Measurements from ENCODE around the gene STARD10.

The STARD10 gene

DNA sequence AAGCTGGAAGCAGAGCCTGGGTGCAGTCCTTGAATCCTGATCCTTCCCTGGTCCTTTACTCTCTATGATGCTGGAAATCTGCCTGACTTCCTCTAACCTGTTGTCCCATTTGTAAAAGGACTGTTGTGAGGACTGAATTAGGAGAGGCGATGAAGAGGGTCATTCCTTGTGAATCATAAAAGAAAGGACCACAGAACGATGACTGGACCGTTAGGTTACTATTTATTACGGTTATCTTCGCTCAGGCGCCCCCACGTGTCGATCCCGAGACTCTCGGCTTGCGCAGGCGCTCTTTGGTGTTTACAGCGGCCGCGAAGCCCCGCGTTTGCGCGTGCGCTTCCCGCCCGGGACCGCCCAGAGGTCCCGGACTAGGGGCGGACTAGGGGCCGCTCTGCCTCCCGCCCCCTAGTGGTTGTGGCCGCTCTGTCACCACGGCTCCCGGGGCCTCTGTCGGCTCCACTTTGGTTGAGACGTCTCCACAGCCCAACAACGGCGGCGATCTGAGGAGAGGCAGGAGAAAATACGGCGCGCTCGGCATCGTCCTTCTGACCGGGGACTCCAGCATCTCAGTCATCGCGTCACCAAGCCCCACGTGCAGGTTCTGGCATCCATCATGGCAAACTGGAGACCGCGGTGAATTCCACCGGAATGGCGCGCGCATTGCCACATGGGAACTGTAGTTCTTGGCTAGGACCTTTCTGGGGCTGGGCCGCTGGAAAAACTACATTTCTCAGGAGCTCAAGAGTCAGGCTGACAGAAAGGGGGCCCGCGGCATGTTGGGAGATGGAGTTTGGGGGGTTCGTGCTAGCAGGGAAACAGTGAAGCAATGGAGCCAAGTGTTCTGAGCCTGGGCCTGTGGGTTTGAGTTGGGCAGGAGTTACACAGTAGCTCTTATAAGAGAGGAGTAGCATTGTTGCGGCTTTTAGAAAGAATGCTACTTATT, at the start of gene STARD10:
Gene STARD10 (minus strand): TSS at position 623 of the 943 bp plus-strand sequence. CDS start 12,866 bp downstream, outside the sequence.
- peak; percentile 96 for DNase-seq

- no peak for DNase-seq
These were observed 48.9 kb upstream of the STARD10 start for GRCh38 chr11:72842653-72843330.

DNA sequence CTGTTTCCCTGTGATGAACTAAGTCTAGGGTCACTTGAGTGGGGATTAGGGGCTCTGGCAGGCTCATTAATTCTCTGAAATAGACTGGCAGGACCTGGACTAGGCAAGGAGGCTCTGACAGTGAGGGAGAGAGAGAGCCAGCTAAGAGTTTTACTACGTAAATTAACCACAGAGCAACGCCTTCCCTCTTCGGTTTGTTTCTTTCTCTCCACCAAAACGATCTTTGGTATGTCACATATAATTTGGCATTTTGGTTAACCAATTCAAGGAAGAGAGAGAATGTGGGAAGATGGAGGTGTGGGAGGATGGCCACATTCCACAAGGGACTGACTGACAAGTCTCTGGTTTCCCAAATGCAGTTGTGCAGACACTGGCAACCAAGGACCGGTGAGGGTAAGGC, 48.3 kb upstream of the STARD10 start:
- no peak for DNase-seq

DNA sequence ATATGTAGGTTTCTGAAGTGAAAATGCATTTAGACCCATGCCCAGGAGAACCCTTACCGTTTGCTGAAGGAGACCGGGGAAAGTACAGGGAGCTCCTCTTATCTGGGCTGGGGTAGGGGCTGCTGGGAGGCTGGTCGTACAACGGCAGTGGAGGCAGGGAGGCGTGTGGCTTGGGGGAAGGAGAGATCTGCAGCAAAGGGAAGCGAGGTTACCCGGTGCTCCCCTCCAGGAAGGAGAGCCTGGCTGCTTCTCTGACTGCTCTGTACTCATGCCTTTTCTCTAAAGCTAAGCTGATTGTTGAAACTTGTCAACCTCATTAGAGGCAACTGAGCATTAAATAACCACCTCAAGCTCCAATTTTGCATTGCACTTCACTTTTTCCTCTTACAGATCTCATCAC, 47.5 kb upstream of the STARD10 start:
- DNase-seq: no peak

GRCh38 chr11:72840780-72841179, 46.9 kb upstream of the STARD10 start:
- DNase-seq: no peak

- DNase-seq: no peak
These were observed 45.0 kb upstream of the STARD10 start for GRCh38 chr11:72838691-72839305.

DNA sequence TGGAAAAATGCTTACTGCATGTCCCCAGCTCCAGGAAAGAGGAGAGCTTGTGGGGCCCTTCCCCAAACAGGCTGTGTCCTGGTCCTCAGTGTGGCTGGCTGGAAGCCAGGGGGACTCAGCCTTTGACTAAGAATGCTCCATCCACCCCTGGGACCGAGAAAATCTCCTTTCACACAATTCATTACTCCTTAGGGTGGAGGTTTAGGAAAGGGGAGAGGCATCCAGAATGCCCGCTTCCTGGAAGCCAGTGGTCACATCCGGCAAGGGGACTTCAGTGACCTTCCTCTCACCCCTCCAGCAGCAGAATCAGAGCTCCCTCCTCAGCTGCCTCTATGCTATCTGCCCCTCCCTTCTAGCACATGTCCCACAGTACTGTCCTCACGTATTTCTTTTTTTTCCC, 42.3 kb upstream of the STARD10 start:
- no peak for DNase-seq

DNA sequence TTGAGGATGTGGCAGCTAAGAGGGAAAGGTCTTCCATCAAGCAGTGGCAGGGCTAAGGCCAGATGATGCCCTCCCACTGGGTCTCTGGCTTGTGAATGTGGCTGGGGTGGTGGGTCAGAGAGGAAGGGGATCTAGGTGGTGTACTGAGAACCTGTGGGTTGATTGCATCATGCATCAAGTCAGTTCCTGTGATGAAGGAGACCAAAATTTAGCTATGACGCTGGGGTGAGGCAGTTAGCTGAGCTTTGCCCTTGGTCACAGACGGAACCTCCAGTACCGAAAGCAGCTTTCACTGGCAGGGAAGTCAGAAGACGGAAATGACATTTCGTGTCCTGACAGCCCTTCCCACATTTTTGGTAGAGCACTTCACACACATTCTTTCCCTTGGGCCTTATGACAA, 41.1 kb upstream of the STARD10 start:
- no peak for DNase-seq

- DNase-seq: no peak
These were observed 40.1 kb upstream of the STARD10 start for GRCh38 chr11:72833811-72834493.

DNA sequence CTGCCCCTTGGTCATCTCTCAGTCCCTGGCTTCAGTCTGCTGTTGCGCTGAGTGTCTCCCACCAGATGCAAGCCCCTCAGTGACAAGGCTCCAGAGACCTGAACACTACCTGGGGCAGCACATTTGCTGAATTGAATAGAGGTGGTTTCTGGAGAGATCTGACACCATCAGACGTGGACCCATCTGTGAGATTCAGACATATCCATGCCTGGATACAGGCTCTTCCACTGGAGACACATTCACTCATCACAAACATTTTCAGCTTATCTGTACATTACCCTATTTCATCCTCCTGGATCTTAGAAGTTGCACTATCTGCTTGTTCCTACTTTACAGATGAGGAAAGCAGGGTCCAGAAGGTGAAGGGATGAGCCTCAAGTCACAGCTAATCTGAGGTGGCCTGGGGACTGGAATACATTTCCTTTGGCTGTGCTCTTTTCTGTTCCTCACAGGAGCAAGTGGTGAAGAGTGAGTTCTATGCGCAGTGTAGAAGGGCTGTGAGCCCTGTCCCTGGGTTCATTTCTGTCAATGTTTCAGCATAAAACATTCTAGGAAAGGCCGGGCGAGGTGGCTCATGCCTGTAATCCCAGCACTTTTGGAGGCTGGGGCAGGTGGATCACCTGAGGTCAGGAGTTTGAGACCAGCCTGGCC, 39.4 kb upstream of the STARD10 start:
- DNase-seq: no peak

DNA sequence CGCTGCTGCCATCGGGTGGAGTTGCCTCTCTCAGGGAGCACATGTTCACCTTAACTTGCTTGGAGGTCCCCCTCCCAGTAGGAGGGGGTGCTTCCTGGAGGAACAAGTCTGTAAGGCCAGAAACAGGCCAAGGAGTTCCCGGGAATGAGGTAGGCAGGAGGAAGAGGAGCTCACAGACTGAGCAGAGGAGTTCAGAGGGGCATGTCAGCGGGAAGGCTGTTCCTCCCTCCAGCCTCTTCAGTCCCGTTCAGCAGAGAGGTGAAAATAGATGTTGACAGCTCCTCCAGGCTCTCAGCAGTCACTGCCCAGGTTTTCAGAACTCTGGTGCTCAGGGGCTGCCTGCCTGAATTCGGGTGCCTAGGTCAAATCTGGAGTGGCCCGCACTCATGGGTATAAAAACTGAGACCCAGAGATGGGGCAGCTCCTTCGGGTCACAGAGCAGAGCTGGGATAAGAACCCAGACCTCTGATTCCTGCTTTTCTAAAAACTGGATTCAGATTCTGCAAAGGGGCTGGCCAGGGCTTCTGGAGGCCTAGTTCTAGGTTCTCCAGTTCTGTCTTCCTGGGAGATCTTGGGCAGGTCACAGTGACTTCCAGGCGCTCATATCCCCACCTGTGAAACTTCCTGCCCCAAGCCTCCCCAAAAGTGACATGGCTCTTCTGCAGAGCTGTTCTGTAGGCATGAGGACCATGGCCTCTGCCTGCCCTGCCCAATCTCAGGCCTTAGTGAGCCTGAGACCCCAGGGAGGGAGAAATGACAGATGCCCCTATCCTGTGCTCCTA, 38.6 kb upstream of the STARD10 start:
- DNase-seq: no peak

DNA sequence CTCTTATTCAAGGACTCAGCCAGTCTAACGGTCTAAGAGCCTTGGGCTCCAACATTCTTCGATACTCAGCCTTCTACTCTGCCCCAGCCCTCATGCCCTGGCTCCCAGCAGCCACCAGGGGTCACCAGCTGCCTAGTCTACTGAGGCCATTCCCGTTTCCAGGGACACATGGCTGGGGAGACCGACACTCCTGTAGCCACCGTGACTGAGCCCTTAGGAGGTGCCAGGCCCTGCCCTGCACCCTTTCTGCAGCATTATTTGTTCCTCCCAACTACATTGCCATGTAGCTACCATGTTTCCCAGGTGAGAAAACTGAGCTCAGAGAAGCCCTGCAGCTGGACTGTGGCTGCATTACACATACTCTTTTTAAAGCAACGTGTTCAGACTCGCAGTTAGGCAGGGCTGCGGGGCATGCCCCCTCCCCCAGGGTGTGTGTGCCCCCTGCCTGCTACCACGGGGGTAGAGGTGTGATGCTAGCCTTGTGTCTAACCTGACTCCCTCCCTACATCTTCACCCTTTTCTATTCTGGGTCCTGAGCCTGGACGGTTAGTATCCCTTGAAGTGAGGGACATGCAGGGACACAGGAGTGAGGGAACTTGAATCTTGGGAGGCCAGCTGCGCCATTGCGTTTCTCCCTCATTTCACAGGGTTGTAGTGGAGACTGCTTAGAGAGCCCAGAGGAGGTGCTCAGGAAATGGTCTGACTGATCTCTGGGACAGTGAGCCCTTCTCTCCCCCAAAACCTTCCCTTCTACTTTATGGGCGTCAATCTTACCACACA, 37.9 kb upstream of the STARD10 start:
- DNase-seq: peak; percentile 62

DNA sequence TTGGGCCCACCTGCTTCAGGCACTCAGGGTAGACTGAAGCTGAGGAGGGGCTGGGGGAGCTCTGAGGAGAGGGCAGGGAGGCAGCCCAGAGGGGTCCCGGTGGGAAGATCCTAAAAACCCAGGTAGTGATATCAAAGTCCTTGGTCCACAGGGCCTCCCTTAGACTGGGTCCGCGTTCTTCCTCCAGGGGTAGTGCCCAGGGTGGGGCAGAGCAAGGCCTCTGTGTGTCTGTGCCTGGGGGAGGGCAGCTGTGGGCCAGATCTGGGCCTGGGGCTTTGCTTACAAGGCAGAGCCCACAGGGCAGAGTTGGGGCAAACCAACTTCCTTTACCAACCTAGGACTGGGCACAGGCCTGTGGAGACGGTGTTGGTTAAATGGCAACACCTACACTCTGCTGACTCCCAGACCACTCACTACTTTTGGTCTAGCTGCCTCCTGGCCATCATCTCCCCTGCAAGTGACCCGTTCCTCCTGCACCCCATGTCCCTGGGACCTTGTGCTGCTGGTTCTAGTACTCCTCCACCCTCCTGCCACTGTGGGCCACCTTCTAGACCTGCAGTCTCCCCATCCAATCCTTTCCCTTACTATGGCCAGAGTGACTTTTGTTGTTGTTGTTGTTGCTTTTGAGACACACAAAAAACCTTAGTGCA, 36.2 kb upstream of the STARD10 start:
- DNase-seq: no peak

GRCh38 chr11:72829178-72829577, 35.3 kb upstream of the STARD10 start:
- DNase-seq: no peak

- DNase-seq: no peak
These were observed 34.9 kb upstream of the STARD10 start for GRCh38 chr11:72828692-72829101.

GRCh38 chr11:72828081-72828567, 34.3 kb upstream of the STARD10 start:
- no peak for DNase-seq

- DNase-seq: peak; percentile 29
These were observed 33.8 kb upstream of the STARD10 start for GRCh38 chr11:72827656-72828055.

- no peak for DNase-seq
These were observed 33.2 kb upstream of the STARD10 start for GRCh38 chr11:72826942-72827480.

DNA sequence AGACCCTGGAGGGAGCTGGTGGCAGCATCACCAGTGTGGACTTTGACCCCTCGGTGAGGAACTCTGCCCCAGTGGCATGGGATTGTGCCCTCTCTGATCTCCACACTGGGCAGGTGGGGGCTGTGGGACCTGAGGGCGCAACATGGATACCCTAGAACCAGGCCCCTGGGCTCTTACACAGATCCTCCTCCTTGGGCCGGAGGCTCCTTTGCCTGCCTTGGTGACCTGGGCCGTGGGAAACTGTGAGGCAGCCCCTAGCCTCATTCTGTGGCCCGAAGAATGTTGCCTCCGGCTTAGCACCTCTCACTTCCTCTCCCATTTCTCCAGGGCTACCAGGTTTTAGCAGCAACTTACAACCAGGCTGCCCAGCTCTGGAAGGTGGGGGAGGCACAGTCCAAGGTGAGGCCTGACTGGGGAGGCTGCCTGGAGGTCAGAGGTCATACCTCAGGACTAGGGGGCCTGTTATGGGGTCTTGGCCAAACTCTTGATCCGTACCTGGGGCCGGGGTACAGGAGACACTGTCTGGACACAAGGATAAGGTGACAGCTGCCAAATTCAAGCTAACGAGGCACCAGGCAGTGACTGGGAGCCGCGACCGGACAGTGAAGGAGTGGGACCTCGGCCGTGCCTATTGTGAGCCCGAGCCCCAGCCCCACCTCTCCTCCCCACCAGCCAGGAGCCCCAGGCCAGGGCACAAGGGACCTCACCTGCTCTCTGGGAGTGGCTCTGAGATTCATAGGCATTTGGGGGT, 32.5 kb upstream of the STARD10 start:
- DNase-seq: no peak
